GM23248 (cell line): ENCODE results near the gene ZNF546.
"Not testable (repeated sequence)": the region's sequence is repeated elsewhere in the genome, so short reads cannot be mapped to it uniquely, and the experiment has no call there.

Experiments
- EZH2 ChIP-seq: fragments of 200-600 bp; sonication (generic); IDR thresholded peaks from 2 replicates; pipeline ENCODE4 v1.6.1; 2018; ENCODE audit warnings: antibody characterized with exemption, mild to moderate bottlenecking; ENCODE audit not compliant: insufficient read depth, poor library complexity, severe bottlenecking
- EZH2phosphoT487 ChIP-seq: fragments of 200-600 bp; sonication (generic); IDR thresholded peaks from 2 replicates; pipeline ENCODE4 v1.6.1; 2018; ENCODE audit warnings: antibody characterized with exemption, moderate library complexity, mild to moderate bottlenecking, low read depth; ENCODE audit not compliant: insufficient read depth

GRCh38 chr19:39957886-39958285 is 39.0 kb upstream of the ZNF546 start:
- not testable (repeated sequence) for TF ChIP-seq EZH2, EZH2phosphoT487
